Measurements from ENCODE around the gene PCMT1.

PCMT1 gene

GRCh38 chr6:149756261-149756636 lies 6.7 kb downstream of the PCMT1 start:
- in situ Hi-C loops (cut with HindIII; ENCODE audit: low sequenced_read_pairs) = loop anchor here (10.0 kb wide), 1 partner anchor 59 kb away; no protein-coding TSS in a partner anchor
- no peak for DNase-seq (ENCODE audit: low read depth)
- TF ChIP-seq CTCF (IDR thresholded peaks at IDR 0.05; ENCODE audit: low read depth, low read length, missing control alignments) = no peak
- H3K4me3 ChIP-seq (ENCODE audit: low read depth, low read length) = no peak overlapping the region

GRCh38 chr6:149761438-149761837 lies 11.9 kb downstream of the PCMT1 start:
- in situ Hi-C loops (cut with HindIII; ENCODE audit: low sequenced_read_pairs) = no loop called here

GRCh38 chr6:149763866-149764265 lies 14.3 kb downstream of the PCMT1 start:
- H3K4me3 ChIP-seq (ENCODE audit: low read depth, low read length) = no peak overlapping the region
- no peak for TF ChIP-seq CTCF (IDR thresholded peaks at IDR 0.05; ENCODE audit: low read depth, low read length, missing control alignments)
- in situ Hi-C loops (cut with HindIII; ENCODE audit: low sequenced_read_pairs) = no loop called here
- no peak for DNase-seq (ENCODE audit: low read depth)

More at GRCh38 chr6:149761438-149761837, 11.9 kb downstream of the PCMT1 start:
- DNase-seq (ENCODE audit: low read depth) = no peak
- TF ChIP-seq CTCF (IDR thresholded peaks at IDR 0.05; ENCODE audit: low read depth, low read length, missing control alignments) = no peak
- no peak overlapping the region for H3K4me3 ChIP-seq (ENCODE audit: low read depth, low read length)

DNA sequence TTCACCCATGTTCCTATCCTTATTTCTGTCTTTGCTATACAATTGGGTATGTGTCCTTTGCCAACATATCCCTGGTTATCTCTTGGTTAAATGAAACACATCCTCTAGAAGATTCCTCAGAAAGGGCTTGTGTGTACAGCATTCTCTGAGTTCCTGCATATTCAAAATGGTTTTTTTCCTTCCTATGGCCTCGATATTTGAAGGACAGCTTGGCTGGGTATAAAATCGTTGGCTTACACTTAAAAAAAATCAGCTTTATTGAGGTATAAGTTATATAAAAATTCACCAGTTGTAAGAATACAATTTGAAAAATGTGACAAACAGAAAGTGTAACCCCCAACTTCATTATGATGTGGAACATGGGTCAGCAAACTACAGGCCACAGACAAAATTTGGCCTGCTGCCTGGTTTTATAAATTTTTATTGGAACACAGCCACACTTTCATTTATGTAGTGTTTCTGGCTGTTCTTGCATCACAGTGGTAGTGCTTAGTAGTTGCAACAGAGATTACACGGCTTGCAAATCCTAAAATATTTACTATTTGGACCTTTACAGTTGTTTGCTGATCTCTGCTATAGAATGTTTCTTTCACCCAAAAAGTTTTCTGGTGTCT lies 16.7 kb downstream of the PCMT1 start:
- no peak for TF ChIP-seq CTCF (IDR thresholded peaks at IDR 0.05; ENCODE audit: low read depth, low read length, missing control alignments)
- in situ Hi-C loops (cut with HindIII; ENCODE audit: low sequenced_read_pairs) = no loop called here
- H3K4me3 ChIP-seq (ENCODE audit: low read depth, low read length) = no peak overlapping the region
- DNase-seq (ENCODE audit: low read depth) = peak; percentile 82

DNA sequence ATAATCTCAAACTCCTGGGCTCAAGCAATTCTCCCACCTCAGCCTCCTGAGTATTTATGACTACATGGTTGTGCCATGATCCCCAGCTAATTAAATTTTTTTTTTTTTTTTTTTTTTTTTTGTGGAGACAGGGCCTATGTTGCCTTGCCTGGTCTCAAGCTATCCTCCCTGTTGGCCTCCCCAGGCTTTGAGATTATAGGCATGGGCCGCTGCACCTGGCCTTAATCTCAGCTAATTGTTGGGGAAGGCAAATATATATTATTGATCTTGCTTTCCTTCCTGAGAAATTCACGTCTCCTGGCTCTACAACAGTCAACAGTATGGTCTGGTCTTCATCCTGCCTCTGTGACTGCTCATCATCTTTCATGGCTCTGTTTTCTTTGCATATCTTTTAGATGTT lies 20.1 kb downstream of the PCMT1 start:
- H3K4me3 ChIP-seq (ENCODE audit: low read depth, low read length) = no peak overlapping the region
- no peak for DNase-seq (ENCODE audit: low read depth)
- no peak for TF ChIP-seq CTCF (IDR thresholded peaks at IDR 0.05; ENCODE audit: low read depth, low read length, missing control alignments)
- in situ Hi-C loops (cut with HindIII; ENCODE audit: low sequenced_read_pairs) = no loop called here

- TF ChIP-seq CTCF (IDR thresholded peaks at IDR 0.05; ENCODE audit: low read depth, low read length, missing control alignments) = no peak
- in situ Hi-C loops (cut with HindIII; ENCODE audit: low sequenced_read_pairs) = no loop called here
- no peak for DNase-seq (ENCODE audit: low read depth)
These were observed 21.6 kb downstream of the PCMT1 start for GRCh38 chr6:149771185-149771584.

More at GRCh38 chr6:149771185-149771584, 21.6 kb downstream of the PCMT1 start:
- H3K4me3 ChIP-seq (ENCODE audit: low read depth, low read length) = no peak overlapping the region

Measured in astrocyte of the cerebellum (primary cell).